HG02870 (cell line): ENCODE data around the gene LRRC74A.

Source experiments
- ATAC-seq: cut with Tn5 transposase; IDR thresholded peaks from one replicate; pipeline ENCODE4 v1.9.1; 2021; ENCODE audit warnings: mild to moderate bottlenecking, moderate library complexity; ENCODE audit not compliant: unreplicated experiment

LRRC74A gene

DNA sequence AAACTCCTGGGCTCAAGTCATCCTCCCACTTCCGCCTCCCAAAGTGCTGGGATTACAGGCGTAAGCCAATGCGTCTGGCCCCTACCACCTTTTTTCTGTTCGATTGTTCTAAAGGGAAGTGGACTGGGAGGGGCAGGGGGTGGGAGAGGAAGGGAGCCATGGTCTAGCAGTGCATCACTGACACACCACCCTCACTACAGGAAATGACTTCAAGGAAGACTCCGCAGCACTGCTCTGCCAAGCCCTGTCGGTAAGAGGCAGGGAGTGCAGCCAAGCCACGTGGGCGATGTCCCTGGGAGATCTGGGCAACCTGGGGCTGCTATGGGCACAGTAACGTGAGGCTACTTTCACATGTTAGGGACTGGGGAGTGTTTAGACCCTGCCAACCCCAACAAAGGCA lies 18.0 kb downstream of the LRRC74A start:
- no peak for ATAC-seq

DNA sequence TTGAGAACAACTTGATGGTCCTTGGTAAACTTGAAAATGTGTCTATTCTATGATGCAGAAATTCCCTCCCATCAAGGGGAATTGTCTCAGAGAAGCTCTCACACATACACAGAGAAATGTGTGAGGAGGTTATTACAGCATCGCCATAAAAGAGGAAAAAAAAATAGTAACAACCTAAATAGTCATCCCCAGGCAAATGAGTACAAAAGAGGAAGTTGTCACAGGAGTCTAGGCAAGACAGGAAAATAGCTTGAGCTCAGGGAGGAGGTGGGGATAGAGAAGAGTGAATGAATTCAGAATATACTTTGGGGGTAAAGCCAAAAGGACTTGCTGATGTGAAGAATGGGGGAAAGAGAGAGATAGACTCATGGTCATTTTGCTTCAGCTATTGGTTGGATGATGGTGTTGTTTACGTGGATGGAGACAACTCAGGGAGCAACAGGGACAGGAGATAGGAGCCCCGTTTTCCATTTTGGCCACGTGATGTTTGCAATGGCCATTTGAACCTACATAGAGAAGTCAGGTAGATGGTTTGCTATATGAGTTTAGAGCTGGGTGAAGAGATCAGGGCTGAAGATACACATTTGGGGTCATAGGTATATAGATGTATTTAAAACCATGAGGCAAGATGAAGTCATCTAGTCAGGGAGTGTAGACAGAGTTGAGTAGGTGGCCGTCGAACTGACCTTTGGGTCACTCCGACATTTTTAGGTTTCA lies 20.3 kb downstream of the LRRC74A start:
- no peak for ATAC-seq

DNA sequence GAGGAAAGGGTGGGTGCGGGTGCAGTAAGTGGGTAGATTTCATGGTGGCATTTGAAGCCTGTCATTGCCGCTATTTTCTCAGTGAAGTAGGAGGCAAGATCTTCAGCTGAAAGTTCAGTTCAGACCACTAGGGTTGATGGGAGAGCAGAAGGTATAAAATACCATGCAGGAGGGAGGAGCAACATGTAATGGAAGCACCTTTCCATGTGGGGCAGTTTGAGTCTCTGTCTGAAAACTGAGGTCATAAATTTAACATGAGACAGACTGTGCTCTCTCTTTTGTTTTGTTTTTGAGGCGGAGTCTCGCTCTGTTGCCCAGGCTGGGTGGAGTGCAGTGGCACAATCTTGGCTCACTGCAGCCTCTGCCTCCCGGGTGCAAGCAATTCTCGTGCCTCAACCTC lies 22.7 kb downstream of the LRRC74A start:
- no peak for ATAC-seq

DNA sequence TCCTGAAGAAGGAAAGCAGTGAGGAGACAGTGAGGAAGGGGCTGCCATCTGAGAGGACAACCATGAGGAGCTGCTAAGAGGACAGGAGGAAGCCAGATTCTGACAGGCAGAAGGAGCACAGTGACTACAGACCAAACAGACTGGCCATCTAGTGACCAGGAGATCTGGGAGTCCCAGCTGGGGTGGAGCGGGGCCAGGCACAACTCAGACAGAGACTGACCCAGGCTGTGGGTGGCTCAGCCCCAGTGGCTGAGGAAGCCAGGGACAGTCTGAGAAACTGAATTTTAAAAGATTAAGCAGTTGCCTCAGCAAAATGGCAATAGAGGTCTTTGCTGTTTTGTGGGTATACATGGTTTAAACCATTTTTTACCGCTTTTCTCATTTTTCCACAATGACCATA lies 28.9 kb downstream of the LRRC74A start:
- no peak for ATAC-seq

DNA sequence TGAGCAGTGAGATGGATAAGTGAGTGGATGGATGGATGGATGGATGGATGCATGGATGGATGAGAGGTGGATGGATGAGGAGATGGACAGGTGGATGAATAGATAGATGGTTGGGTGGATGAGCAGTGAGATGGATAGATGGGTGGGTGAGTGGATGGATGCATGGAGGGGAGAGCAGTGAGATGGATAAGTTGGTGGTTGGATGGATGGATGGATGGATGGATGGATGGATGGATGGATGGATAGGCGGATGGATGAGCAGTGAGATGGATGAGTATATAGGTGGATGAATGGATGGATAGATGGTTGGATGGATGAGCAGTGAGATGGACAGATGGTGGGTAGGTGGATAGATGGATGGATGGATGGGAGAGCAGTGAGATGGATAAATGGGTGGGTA lies 30.6 kb downstream of the LRRC74A start:
- no peak for ATAC-seq

DNA sequence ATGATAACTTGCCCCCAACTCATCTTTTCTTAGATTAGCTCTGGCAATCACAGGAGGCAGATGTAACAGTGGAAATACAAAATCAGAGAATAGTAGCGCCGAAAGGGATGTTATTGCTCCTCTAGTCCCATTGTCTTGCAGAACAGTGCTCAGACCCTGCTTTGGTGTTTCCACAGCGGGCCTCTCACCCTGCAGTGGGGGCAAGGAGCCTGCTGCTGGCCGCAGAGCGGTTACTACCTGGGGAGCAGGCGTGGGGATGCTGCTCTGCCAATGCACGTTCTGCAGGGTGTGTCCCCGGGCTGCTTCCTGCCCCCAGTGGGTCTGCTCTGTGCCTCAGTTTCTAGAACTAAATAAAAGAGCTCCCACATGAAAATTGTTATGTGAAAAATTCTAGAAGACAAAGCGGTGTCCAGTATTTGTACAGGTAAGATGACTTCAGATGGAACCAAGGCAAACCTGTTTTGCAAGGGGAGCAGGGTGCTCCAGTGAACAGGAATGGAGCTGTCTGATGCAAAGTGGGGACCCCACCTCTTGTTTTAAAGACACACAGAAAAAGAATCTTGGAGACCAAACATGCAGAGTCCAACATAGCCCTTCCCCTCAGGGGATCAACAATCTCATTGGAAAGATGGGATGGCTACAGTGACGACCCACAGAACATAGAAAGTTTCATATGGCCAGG lies 35.5 kb downstream of the LRRC74A start:
- no peak for ATAC-seq

DNA sequence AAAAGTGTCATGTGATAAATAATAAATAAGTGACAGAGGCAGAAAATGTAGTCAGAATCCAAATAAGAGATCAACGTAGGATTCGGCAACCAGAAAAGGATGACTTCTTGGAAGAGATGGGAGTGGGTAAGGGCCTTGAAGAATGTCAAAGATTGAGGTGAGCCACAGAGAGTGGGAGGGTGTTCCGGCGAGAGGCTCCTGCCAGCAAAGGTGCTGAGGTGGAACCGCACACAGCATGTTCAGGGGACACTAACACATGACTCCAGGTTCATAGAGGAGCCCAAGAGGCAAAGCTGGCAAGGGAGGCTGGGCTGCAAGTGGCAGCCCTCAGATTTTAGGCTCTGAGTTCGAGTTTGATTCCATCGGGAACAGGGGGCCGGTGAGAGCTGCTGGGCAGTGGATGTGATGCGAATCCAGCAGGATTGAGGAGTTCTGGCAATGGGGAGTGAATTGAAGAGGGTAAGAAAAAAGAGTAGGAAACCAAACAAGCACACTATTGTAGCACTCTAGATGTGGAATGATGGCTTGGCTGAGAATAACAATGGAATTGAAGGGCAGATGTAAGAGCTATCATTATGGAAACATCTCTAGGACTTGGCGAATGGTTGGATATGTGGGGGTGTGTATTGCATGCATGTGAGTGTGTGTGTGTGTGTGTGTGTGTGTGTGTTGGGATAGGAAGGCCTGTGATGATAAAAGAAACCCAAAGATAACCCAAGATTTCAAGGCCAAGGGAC lies 36.5 kb downstream of the LRRC74A start:
- ATAC-seq, result no peak

DNA sequence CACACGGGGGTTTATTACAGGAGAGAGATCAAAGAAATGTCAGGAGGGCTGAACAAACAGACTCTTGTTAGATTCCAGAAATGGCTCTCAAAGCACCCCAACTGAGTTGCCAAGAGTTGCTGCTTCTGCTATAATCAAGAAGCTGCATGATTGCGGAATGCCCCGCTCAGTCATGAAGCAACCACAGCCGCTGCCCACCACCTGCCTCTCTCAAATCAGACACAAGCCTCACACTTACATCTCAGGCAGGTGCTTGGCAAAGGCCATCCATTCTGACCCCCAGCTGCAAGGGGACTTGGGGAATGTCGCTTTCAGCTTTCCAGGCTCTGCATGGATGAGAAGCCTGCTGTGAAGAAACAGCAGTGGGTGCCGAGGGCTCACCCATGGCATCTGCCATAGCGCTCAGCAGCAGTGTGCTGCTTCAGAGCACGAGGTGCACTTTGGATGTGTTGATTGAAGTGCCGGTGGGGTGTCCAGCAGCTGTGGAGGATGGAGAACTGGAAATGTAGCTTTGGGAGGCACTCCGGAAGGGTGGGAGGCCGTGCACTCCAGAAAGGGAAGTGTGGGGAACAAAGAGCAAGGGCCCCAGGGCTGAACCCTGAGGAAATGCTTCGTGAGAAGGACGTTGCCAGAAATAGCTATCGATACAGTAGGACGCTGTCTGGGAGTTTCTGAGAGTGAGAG lies 37.7 kb downstream of the LRRC74A start:
- no peak for ATAC-seq

DNA sequence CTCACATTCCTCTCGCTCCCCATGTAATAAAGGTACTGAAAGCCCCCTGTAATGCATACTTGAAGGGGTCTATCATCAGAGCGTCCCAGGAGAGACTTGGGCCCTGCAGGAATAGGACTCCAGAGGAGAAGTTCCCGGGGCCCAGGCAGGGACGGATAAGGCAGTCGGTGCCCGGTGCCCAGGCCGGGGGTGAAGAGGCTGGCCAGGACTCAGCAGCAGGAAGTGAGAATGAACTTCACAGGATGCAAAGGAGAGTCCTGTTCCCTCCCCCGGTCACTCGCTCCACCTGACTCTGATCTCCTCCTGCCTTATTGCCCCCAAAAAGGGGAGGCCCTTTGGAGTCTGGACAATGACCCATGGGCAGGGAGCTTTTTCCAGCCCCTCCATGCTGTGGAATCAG lies 40.2 kb downstream of the LRRC74A start:
- no peak for ATAC-seq

DNA sequence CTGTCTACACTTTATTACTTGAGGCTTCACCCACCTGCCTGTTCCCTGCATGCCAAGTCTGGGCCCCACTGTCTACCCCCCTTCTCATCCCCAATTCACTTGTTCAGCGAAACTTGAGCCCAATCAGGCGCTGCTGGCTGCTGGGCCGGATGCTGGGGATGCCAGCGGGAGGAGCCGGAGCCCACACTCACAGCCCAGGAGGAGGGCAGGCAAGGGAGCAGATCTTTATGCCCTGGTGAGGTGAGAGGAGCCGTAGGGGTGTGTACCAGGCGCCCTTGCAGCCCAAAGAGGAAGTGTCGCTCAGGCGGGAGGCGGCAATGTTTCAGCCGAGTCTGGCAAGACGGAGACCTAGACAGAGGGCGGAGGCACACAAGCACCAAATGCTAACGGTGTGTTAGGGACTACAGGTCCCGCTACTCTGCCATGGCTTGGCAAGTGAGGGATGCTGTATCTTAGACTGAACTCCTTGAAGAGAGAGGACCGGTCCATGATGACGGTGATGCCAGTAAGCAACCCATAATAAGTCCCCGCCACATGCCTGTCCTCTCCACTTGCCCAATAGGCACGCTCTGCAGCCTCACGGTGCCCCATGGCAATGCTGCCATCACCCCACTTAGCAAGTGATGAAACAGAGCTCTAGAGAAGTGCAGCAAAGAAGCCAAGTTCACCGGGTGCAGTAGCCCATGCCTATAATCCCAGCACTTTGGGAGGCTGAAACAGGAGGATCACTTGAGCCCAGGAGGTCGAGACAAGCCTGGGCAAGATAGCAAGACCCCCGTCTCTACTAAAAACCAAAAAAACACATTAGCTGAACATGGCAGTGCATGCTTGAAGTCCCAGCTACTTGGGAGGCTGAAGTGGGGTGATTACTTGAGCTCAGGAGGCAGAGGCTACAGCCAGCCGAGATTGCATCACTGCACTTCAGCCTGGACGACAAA lies 41.6 kb downstream of the LRRC74A start:
- no peak for ATAC-seq

DNA sequence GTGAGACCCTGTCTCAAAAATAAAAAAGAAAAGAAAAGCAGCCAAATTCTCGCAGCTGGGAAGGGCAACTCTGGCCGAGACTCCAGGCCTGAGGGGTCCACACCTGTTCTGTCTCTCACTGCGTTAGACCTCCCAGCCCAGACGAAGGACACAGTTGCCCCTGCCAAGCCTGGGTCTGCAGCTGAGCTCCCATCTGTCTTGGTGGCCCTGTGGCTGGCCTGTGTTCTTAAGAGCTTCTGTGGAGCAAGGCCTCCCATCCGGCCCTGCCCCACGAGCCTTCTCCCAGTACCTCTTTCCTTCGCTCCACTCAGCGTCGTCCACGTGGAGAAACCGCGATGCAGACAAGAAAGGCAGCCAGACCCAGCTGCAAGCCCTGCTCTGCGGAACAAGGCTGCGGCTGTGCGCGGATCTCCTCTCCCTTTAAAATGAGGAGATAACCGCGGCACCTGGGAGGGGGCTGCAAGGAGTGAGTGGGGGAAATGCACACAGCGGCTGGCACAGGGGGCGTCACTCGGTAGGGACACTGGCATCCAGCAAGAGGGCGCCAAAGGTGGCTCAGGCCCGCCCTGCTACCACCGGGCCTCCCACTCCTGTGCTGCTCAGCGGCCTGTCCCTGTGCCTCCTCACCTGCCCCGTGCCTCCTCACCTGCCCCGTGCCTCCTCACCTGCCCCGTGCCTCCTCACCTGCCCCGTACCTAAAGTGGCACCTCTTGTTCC lies 42.4 kb downstream of the LRRC74A start:
- ATAC-seq, result no peak

DNA sequence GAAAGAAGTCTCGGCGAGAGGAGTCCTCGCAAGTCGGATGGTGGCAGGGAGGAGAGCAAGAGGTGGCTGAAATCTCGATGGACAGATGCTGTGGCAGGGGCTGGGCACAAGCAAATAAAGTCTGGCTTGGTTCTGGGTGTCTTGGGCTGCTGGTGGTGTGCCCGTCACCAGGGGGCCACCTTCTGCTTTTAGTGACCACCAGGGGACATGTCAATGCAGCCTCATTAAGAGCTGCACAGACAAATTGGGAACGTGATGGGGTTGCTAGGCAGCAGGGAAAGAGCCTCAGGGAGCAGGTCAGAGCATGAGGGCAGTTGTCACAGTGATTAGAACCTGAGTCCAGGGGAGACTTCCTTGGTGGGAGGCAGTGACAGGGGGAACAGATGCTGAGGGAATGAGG lies 44.0 kb downstream of the LRRC74A start:
- no peak for ATAC-seq

DNA sequence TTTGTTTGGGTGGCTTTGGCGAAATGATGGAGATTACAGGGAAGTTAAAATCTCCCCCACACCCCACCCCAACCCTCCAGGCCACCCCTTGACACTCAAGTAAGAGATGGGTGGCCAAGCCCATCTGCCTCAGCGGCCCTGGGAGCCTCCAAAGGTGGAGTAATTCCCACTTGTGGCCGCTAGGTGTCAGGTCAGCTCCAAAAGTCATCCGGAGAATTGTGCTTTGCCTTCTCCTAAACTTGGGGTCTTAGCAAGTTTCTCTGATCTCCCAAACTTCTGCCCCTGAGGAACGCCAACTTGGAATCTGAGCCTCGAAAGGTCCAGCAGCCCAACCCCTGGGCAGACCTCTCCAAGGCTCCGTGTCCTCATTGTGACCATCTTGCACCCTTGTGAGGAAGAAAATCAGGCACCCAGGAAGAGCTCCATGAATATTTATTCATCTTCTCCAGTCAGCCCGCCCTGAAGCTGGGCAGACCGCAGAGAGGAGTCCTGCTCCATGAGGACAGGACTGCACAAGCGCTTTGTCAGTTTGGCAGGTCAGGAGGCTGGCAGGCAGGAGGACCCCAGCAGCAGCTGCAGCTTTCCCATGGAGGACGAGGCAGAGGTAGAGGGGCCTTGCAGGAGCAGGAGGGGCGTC lies 46.7 kb downstream of the LRRC74A start:
- no peak for ATAC-seq

DNA sequence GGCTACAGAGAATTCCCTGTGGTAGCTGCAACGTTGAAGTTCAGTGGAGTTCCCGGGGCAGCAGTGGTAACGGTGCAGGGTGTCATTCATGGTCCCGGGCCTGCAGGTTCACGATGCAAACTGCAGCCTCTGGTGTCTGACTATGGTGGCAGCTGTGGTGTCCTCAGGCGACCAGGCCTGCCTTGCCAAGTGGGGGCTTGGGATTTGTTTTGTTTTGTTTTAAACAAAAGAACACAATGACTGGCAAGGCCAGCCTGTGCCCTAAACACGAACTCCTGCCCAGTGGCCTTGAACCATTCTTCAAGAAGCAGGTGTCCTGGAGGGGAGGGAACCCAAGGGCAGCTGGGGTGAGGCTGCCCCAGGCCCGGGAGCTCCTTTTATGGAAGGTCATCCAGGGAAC lies 48.5 kb downstream of the LRRC74A start:
- ATAC-seq, result no peak

DNA sequence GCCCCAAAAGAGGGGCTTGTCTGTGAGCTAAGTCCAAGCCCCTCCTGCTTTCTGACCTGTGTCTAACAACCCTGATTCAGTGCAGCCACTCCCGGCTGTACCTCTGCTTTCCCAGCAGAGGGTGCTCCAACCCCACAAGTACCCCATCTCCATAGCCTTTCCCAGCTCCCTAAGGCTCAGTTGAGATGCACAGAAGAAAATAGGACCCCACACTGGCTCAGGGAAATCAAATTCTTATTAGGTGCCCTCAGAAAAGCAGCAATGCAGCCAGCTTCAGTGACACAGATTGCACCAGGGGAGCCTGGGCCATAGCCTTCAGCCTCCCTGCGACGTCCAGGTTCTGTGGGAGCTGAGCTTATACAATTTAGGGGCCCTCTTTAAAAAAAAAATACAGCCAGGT lies 49.9 kb downstream of the LRRC74A start:
- no peak for ATAC-seq

DNA sequence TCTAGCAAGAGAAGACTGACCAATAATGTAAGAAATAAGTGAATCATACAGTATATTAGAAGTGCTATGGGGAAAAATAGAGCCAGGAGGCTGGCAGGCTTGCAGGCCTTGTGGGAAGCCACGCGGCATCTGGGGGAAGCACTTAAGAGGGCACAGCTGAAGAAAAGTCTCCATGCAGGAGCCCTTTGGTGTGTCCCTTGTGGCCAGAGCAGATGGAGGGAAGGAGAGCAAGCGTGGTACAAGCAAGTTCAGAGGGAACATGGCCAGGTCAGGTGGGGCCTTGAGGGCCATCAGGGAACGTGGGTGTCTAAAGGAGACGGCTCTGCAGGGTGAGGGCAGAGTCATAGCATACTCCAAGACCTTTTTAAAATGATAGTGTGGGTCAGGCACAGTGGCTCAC lies 51.7 kb downstream of the LRRC74A start:
- ATAC-seq, result no peak

DNA sequence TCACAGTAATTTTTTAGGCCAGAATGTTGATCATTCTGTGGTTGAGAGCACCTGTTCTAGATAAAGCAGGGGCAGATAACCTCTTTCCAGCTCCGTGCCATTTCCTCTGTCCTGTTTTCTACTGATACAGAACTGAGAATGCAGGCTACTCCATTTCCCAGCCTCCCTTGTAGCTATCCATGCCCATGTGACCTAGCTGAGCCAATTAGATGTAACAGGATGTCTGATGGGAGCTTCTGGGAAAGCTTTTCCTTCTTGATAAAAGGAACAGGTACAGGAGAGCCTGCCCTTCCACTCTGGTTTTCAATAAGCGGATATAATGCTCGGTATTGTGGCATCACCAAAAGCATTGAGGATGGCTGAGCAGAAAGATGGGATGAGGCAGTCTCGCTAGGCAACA lies 54.2 kb downstream of the LRRC74A start:
- ATAC-seq, result no peak

DNA sequence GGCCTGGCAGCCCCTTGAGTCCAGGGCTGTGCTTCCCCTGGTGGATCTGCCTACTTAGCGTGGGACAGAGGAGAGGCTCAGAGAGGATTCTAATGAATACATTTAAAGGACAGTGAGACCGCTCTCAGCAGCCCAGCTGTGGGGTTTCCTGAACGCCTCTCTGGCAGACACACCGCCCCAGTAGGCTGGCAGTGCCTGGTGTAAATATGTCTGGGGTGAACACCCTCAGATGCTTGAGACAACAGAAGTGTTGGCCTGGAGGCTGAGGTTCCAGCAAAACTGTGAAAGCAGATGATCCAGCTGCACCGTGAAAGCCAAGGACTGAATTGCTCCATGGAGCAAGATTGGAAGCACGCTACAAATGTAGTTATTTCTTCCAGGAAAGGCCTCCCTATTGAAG lies 55.1 kb downstream of the LRRC74A start:
- no peak for ATAC-seq

DNA sequence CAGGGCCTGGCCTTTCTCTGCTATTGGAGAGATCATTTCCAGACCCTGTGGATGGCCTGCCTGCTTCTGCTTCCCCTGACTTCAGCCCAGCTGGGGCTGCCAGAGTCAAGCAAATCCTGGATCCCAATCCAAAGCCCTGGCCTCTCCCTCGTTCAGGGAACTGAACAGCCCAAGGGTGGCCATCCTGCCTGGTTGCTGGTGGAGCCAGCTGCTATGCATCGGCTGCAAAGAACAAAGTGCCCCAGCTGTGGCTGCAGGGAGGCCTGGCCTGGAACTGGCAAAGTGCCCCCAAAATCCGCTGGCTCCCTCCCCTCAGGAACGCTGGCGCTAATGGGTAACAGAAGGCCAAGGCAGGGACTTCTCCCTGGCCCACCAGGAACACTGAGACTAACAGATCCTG lies 56.4 kb downstream of the LRRC74A start:
- ATAC-seq, result no peak
